Osteocyte (in vitro differentiated cells): ENCODE data around the gene CHRM4. TPM values are rescaled to one million over a fixed set of nuclear protein-coding genes. Genes with fewer than 3 reads are reported as not detected.

Source experiments
- DNase-seq: peaks from one replicate; pipeline ENCODE4 v3.0.0; 2021; ENCODE audit warnings: mixed read lengths; ENCODE audit not compliant: unreplicated experiment; ENCODE audit errors: extremely low spot score
- H3K27ac Mint-ChIP-seq: one replicate; pipeline ENCODE4 v1.8.0; 2021; ENCODE audit warnings: mild to moderate bottlenecking, mixed read lengths; ENCODE audit not compliant: unreplicated experiment
- H3K27me3 Mint-ChIP-seq: one replicate; pipeline ENCODE4 v1.8.0; 2021; ENCODE audit warnings: mixed read lengths; ENCODE audit not compliant: unreplicated experiment
- H3K36me3 Mint-ChIP-seq: one replicate; pipeline ENCODE4 v1.8.0; 2021; ENCODE audit warnings: mixed read lengths; ENCODE audit not compliant: unreplicated experiment
- H3K4me1 Mint-ChIP-seq: one replicate; pipeline ENCODE4 v1.8.0; 2021; ENCODE audit warnings: mixed read lengths; ENCODE audit not compliant: unreplicated experiment
- H3K4me3 Mint-ChIP-seq: one replicate; pipeline ENCODE4 v1.8.0; 2021; ENCODE audit warnings: mild to moderate bottlenecking, moderate library complexity, mixed read lengths; ENCODE audit not compliant: unreplicated experiment
- H3K9me3 Mint-ChIP-seq: one replicate; pipeline ENCODE4 v1.8.0; 2021; ENCODE audit warnings: mixed read lengths; ENCODE audit not compliant: unreplicated experiment
- total RNA-seq: library from RNA; stranded (reverse); gene quantifications from 2 replicates; pipeline ENCODE4 v1.2.1, GENCODE V29; 2021
- TF ChIP-seq, protein P1 (sequence below): fragments of 200-600 bp; sonication (generic); IDR thresholded peaks from 2 replicates; pipeline ENCODE4 v1.5.0; 2021; ENCODE audit warnings: antibody characterized with exemption, mild to moderate bottlenecking, moderate library complexity

CHRM4 gene
- total RNA-seq, 1 donor from 2014 or later, result 0.21 TPM

- no peaks in the 10 kb centered on the region for H3K9me3 Mint-ChIP-seq
- no peaks in the 10 kb centered on the region for H3K36me3 Mint-ChIP-seq
- H3K4me3 Mint-ChIP-seq, result no peak overlapping the region
- H3K27me3 Mint-ChIP-seq, result no peaks in the 10 kb centered on the region
- H3K27ac Mint-ChIP-seq, result no peak overlapping the region
- peaks cover 39% of the 10 kb centered on the region for H3K4me1 Mint-ChIP-seq
- TF ChIP-seq, protein P1, sequence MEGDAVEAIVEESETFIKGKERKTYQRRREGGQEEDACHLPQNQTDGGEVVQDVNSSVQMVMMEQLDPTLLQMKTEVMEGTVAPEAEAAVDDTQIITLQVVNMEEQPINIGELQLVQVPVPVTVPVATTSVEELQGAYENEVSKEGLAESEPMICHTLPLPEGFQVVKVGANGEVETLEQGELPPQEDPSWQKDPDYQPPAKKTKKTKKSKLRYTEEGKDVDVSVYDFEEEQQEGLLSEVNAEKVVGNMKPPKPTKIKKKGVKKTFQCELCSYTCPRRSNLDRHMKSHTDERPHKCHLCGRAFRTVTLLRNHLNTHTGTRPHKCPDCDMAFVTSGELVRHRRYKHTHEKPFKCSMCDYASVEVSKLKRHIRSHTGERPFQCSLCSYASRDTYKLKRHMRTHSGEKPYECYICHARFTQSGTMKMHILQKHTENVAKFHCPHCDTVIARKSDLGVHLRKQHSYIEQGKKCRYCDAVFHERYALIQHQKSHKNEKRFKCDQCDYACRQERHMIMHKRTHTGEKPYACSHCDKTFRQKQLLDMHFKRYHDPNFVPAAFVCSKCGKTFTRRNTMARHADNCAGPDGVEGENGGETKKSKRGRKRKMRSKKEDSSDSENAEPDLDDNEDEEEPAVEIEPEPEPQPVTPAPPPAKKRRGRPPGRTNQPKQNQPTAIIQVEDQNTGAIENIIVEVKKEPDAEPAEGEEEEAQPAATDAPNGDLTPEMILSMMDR, result no peak
- DNase-seq, result no peak
These were observed 40.4 kb downstream of the CHRM4 start for GRCh38 chr11:46351148-46351547.

- TF ChIP-seq, protein P1, result no peak
- Mint-ChIP-seq H3K4me1 (peaks cover 39% of the 10 kb centered on the region), H3K27ac (no peak overlapping the region), H3K27me3 (no peaks in the 10 kb centered on the region), H3K36me3 (no peaks in the 10 kb centered on the region), H3K9me3 (no peaks in the 10 kb centered on the region), H3K4me3 (no peak overlapping the region)
- no peak for DNase-seq
These were observed 40.9 kb downstream of the CHRM4 start for GRCh38 chr11:46350695-46351094.

DNA sequence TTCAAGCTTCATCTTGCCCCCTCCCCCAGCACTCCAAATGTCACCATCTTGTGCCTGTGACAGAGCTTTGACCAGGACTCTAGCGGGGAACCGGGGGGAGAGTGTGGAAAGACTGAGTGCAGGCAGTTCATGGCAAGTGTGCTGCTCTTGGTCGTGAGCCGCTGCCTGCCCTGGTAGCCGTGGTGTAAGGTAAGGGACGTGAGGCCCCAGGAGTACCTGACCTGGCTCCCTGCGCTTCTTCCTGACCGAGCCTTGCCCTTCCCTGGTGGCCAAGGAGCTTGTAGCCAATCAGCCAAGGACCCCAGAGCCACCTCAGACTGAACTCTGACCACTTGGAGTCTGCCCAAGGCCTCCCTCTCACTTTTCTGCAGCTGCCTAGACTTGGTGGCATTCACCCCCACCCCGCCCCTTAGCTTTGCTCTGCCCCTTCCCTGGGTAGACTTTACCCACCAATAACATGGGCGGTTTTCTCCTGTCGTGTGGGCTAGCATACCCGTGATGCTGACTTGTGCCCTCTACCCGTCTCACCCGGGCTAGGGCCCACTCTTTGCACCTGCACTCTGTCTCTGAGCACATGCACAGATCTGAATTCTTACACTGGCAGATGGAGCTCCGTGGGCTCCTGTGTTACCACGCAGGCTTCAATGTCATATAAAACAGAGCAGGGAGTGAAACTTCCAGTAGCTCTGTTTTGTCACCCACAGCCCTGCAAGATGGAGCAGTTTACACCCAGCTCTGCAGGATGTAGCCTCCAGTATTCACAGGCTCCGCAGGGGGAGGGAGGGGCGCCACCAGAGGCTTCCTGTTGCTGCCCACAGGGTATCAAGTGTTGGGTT lies 42.8 kb downstream of the CHRM4 start:
- Mint-ChIP-seq H3K36me3 (no peaks in the 10 kb centered on the region), H3K27ac (peak overlapping the region; percentile 42), H3K9me3 (no peaks in the 10 kb centered on the region), H3K4me1 (peaks cover 39% of the 10 kb centered on the region), H3K4me3 (peak overlapping the region; percentile 75), H3K27me3 (peaks cover under 1% of the 10 kb centered on the region)
- TF ChIP-seq, protein P1, result no peak
- DNase-seq, result no peak

- H3K27ac Mint-ChIP-seq, result peak overlapping the region; percentile 41
- no peak for DNase-seq
- peaks cover 38% of the 10 kb centered on the region for H3K4me1 Mint-ChIP-seq
- H3K36me3 Mint-ChIP-seq, result no peaks in the 10 kb centered on the region
- H3K27me3 Mint-ChIP-seq, result peaks cover 4% of the 10 kb centered on the region
- TF ChIP-seq, protein P1, result no peak
- H3K9me3 Mint-ChIP-seq, result no peaks in the 10 kb centered on the region
- peak overlapping the region; percentile 75 for H3K4me3 Mint-ChIP-seq
These were observed 43.8 kb downstream of the CHRM4 start for GRCh38 chr11:46347637-46348311.
